GM18502 (cell line): Measurements from ENCODE around the gene AFF2.
A peak's percentile ranks its signal among the peaks of the same experiment; 100 is the strongest.

ENCODE experiments used
- ATAC-seq: cut with Tn5 transposase; IDR thresholded peaks from one replicate; pipeline ENCODE4 v1.9.1; 2021; ENCODE audit warnings: mild to moderate bottlenecking; ENCODE audit not compliant: unreplicated experiment, poor library complexity

The AFF2 gene

DNA sequence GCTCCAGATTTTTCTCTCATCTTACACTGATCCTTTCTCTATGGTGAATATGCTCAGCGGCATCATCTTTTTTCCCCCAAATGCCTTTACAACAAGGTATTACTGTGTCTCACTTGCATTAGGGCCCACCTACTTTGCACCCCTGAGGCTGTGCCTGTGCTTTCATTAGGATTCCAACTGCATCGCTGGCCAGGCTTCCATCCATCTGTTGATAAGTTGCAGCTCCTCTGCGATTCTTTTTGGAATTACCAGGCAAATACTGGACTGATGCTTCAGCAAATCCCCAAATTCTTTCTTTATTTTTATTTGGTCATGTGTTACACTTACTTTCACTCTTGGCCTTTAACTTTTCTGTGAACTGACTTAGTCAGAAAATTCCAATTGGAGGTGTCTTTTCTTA lies 77.3 kb downstream of the AFF2 start:
- no peak for ATAC-seq

DNA sequence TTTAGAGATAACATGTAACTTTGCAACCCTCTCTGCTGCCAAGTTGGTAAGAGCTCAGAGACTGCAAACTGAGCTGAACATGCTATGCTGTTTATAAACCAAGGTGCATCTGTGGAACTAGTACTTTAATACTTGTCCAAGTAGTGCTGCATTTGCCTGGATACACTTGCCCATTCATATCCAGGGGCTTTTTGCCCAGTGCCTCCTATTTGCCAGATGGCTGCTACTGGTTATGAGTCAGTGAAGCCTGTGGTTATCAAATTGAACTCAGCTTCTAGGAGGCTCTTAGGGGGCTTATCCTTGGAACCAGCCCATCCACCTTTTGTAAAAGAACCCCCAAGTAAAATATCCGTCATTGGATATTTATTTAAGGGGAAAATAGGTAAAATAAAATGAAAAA lies 79.6 kb downstream of the AFF2 start:
- no peak for ATAC-seq

DNA sequence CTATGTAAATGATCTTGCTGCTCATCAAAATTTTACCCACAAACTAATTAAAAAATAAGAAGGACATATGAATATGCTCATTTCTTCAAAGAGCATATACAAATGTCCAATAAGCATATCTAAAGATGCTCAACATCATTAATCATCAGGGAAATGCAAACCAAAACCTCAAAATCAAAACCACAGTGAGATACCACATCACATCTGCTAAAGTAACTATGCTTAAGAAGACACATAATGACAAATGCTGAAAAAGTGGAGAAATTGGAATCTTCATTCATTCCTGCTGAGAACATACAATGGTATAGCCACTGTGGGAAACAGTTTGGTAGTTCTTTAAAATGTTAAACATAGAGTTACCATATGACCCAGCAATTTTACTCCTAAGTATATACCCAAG lies 81.9 kb downstream of the AFF2 start:
- no peak for ATAC-seq

DNA sequence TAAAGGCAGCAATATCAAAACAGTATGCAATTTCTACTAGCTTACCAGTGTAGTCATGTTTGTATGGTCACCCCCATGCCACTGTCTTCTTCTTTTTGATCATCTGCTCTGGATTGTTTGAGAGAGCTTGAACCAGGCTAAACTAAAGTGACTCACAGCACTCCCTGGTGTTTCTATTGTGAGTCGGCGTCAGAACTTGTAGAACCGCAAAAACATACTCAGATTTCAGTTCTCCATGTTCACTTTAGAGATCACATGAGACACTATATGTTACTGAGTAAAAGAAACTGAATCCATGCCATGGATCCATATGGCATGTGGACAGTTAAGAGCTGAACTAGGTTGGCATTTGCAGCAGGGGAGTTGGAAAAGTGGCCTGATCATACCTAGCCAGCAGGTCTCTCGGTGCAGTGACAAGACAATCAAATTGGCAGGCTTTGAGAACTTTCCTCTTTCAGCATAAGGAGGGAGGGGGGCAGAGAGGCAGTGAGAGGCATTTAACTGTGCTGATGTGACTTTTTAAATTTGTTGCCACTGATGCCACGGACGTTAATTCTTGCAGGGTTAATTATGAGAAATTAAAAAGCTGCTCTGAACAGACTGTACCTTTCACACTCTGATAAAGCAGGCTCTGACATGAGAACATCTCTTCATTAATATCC lies 88.4 kb downstream of the AFF2 start:
- ATAC-seq = no peak

DNA sequence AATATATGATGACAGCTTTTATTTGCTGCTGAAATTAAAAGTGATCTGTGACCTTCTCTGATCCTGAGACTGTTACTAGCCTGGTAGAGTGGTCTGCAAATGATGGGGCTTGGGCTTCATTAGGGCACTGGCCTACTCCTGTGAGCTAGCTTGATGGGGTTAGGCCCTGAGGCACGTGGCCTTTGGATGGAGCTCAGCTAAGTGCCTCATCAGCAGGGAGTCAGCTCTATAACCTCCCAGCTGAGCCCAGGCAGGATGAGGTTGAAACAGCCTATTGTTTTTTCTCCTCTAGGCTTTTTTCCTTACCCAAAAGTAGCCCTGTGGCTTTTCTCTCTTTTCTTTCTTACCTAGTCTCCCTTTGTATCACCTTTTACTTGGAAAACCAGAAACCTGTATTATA lies 92.2 kb downstream of the AFF2 start:
- no peak for ATAC-seq

DNA sequence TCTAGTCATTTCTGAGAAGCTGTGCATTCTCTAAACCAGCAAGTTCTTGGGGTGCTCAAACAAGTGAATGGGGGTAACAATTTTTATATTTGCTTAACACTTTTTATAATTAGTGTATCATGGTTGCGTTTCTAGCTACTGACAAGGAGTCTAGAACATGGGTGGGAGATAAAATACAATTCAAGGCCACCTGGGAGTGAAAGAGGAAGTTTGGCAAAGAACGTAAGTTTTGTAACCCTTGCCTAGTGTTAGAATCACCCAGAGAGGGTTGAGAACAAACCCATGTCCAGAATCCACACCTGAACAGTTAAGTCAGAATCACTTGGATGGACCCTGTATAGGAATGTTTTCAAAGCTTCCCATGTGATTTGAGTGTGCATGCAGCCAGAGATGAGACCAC lies 92.7 kb downstream of the AFF2 start:
- no peak for ATAC-seq

DNA sequence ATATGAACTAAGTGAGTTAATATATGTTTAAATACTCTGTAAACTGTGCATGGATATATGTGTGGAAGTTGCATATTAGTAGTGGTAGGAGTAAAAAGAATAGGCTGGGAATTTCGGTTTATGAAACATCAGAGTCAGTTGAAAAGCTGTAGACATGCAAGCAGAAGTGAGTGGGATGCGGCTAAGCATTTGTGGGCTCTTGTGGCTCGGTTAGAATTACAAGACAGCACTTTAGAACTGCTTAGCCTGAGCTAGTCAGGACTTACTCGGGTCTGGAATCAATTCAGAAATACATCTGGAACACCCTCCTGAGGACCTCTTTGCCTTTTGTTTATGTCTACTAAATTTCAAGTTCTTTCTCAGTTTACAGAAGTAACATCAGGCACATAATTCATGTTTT lies 93.6 kb downstream of the AFF2 start:
- no peak for ATAC-seq

DNA sequence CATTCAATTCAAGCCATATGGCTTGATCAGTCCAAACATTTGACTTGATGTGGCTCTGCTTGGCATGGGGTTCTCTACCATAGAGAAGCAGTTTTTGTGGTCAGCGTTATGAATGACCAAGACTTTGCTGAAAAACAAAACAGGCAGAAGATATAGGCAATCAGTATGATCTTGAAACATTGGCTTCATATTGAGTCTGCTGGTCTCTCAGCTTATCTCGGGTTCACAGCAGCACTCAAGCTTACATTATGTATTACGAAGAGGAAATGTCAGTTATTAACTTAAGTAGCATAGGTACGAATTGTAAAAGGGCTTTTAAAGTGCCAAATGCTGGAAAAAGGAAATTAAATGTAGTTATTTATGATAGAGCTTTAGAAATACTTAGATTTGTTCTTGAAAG lies 99.0 kb downstream of the AFF2 start:
- ATAC-seq = no peak

DNA sequence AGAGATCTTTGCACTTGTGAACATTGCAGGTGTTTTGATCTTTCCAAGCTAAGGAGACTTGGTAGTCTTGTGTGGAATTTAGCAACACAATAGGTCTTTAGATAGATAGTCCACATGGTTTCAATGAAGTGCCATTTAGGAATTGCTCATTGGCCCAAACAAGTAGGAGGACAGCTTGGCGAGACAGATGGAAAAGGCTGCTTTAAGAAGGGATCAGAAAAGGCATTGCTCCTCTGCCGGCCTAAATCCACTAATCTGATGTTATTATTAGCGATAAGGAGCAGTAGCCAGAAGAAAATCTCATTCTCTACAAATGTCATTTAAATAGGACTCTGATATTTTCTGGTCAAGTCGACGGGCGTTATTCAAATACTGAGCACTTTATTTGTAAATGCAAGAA lies 99.7 kb downstream of the AFF2 start:
- ATAC-seq = no peak

DNA sequence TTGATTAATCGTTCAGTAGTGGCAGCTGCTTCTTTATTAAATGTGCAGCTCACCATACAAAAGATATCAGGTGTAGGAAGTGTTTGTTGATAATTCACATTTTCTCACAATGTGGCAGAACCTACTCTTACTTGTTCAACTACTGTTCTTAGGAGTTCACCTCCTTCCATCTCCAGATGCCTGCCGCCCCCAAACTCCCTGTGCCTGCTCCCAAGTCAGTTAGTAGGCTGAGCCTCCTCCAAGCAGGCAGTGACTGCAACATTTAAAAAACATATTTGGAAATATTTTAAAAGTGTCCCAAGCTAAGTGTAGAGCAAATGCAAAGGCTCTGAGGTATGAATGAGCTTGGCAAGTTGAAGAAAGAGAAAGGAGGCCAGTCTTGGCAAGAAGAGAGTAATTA lies 100.2 kb downstream of the AFF2 start:
- no peak for ATAC-seq

DNA sequence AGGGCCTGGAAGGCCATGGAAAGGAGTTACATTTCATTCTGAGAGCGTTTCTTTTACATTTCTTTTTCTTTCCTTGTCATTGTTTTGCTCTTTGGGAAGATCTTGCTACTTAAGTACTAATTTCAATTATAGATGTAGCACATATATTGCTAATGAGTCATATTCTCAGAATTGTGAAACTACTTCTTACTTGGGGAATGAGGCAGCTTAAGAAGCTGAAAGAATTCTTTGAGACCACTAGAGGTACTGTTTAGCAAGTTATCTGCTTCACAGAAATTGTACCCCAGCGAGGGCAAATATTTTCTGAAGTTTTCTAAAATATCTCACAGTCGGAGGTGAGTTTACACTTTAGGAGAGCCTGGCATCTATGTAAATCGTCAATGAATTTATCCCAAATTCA lies 100.6 kb downstream of the AFF2 start:
- ATAC-seq = no peak

DNA sequence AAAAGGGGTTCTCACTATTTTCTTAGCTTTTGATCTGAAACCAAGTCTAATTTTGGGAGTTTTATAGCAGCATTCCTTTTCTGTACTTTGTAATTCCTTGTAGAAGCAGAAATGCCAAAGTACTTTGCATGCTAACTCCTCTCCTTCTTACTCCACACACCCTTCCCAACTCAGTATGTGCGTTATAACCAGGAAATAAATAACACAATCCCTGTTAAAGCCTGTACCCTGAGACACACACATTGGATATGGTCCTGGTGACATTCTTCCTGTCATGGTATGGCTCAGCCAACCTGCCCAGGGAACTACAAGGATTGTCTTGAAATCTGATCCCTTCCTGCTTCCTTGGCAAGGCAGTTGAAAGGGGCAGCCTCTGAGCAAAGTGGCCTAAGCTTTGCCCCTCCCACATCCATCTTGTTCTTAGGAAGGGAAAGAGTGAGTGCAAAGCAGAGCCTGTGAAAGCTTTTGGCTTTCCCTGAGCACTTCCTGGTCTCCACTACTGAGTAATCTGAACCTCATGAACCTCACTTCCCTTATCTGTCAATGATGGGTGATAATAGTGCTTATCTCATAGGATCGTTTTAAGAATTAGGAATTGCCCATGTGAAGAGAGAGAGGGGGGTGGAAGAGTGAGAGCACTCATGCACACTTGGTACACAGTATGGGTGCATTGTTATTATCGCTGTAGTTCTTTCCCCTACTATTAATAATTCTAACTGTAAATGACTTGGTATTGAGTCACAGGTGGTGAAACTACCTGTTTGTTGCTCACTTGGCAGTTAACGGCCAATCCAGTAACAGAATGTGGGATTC lies 109.3 kb downstream of the AFF2 start:
- ATAC-seq = peak; percentile 82

DNA sequence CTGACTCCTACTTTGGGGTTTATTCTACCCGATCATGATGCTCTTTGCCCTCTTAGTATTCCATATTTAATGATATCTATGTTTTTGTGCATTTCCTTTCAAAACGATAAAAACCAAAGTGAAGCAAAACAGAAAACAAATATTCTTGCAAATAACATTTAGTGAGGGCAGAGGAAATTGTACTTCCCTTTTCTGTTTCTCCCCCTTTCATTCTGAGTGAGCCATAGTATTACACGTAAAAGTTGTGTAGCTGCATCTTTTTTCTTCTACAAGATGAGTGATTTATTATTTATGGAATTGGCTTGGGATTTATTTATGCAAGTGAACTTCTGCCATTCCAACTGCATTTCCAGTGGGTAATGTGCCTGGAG lies 109.9 kb downstream of the AFF2 start:
- ATAC-seq = peak; percentile 71

DNA sequence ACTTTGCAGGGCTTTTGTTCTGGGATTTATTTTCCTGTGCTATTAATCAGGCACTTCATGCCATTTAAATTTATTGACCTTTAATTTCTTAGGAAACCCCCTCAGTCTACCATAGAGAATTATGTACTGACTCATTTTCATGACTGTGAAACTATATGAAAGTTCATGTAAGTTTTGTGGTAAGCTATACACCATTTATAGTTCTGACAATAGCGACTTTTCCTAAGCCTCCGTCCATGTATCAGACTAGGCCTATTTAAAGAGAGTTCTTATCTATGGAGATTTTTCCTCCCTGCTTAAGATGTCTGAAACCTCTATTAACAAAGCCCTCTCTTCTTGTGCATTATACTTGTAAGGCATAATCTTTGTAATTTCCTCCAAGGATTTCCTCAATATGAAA lies 111.6 kb downstream of the AFF2 start:
- peak; percentile 52 for ATAC-seq

DNA sequence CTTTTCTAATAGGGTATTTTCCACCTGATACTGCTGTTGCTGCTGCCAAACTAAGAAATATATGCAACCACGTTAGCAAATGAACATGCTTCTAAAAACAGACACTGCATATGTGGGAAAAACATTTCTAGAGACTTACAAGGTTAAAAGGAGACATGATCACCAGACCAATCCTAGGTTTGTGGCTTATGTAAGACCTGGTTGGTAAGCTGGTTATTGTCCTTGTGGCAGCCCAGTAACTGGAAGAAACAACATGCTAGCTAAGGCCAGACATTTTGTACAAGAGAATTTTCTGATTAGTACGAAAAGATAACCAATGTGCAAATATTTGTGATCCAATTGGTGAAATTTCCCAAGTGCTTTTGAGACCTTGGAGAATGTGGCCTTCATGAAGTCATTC lies 112.0 kb downstream of the AFF2 start:
- no peak for ATAC-seq

DNA sequence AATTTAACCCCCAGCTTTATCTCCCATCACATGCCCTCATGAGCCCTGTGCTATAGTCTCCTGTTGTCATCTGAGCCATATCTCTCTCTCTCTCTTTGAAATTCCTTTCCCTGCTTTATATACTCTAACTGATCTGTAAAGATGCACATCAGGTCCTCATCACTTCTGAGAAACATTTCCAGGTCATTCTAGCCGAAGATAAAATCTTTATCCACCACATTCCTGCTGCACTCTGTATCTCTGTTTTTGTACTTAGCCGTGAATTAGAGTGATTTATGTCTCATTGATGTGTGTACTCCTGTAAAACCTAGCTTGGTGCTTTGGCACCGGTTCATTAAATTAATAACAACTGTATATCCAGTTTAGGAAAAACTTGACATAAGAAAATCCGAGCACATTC lies 113.2 kb downstream of the AFF2 start:
- ATAC-seq = no peak

DNA sequence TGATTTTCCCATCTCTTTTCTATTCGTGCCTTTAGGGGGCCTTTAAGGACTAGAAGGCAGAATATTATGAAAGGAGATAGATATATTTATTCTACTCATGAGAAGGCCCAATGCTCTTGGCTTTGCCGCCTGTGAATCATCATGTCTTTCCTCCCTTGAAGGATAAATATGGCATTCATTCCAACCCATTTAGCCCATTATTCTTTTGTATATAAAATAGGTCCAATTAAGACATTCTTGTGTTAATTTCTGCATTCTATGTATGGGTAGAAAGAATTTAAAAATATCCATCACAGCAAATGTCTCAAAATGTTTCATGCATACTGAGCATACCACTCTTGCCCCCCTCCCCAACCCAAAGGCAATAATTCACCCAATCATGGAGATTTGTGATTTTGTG lies 115.1 kb downstream of the AFF2 start:
- ATAC-seq = no peak

DNA sequence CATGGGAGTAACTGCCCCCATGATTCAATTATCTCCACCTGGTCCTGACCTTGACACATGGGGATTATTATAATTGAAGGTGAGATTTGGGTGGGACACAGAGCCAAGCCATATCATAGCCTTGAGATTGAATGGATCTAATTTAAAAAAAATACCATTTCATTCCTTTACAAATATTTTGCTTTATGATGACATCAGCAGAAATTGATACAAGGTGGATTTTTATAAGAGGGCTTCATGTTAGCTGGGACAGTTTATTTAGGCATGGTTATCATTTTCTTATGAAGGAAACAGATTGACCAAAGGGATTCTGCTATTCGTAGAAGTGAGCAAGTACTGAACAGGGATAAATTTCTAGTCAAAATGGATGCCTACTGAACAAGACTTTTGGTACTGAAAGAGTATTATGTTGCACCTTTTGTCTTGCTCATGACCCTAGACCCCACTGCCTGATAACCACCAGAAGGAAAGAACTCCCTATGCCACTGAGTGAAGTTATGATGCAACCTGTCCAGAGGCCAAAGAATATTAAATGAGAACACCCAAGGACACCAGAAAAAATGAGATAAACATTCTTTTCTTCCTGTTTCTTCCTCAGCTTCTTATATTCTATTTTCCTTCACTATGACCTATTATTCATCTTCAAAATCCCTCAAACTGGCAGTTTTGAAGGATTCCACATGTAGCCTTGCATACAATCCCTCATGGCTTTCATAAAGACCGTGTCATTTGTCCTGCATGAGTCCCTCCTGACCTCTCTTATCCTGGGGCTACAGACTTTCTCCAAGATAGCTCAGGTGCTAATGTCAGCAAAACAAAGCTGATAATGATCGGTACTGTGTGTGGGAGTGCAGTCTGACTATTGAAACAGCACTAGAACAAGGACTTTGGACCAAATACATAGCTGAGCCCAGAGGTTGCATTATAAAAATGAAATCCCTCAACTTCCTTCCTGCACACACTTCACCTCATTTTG lies 118.3 kb downstream of the AFF2 start:
- ATAC-seq = no peak

DNA sequence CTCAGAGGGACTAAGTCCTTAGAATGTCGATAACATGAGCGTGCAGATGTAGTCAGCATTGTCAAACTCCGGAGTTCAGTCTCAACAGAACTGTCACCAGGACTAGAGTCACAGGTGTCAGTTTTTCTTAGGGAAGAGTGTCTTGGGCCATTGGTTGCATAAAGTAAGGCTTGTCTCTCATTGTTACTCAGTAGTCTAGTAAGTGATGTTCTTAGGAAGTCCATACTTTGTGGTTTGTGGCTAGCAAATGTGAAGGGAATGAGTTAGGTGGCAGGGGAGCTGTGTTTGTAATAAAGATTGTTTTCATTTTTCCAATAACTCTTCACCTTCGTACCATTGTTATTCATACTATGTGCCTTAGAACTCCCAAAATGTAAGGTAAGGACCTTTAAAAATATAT lies 119.6 kb downstream of the AFF2 start:
- ATAC-seq = no peak

DNA sequence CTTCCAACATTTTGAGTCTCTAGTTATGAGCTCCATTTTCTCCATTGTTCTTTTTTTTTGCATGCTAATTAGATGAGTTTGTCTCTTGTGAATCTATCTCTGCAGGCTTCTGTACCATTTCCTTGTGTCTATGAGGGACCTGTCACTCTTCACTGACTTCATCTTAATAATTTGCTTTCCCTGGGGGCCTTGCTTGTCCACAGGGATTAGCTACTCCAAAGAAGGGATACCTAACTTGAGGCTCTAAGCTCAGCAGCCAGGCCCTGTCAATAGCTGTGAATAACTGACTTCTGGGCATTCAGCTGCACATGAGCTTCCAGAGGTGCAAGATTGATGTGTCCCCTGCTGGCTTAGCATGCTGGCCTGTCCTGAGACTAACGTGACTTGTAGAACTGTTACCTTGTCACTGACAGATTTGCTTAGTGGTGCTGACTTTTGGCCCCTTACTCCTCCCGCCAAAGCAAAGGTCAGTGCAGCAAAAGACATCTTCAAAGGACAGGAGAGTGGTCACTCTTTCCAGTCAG lies 124.6 kb downstream of the AFF2 start:
- no peak for ATAC-seq

DNA sequence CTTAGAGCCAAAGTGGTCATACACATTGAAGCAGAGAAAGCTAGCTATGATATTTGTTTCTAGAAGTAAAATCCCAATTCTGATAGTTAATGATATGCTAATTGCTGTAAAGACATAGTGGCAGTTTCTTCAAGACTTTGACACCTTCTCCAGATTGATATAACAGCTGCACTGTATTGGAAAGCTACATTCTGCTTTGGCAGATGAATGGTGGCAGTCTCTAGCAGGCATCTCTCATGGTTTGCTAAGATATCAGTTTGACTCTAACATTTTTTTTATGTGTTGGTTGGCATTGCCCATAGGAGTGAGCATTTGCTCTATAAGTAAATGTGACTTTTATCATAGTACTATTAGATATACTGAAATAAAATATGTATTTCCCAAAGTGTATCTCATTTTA lies 128.2 kb downstream of the AFF2 start:
- no peak for ATAC-seq
